SK-N-SH (cell line): ENCODE data around the gene LNPEP. TPM values are rescaled to one million over a fixed set of nuclear protein-coding genes. Genes with fewer than 3 reads are reported as not detected.

ENCODE experiments used
- CTCF ChIA-PET: fragments of 300-600, 350-600 bp; formaldehyde crosslinking; extraction: SDS; loops from one replicate; lab custom pipeline; 2021; lab: Yijun Ruan, JAX
- POLR2A ChIA-PET: fragments of 350-600 bp; sonication (Branson Sonifier 250); formaldehyde crosslinking; extraction: SDS; loops from one replicate; lab custom pipeline; 2020; ENCODE audit warnings: antibody characterized with exemption, inconsistent platforms; lab: Yijun Ruan, JAX
- DNase-seq: peaks from one replicate; pipeline ENCODE4 v3.0.0; 2012
- H2AFZ ChIP-seq: fragments of 200-600 bp; sonication (generic); 2 replicates; pipeline ENCODE4 v1.8.1; 2016; ENCODE audit warnings: antibody characterized with exemption, mild to moderate bottlenecking, low read depth
- H3F3A ChIP-seq: fragments of 200-600 bp; sonication (generic); replicated peaks from 2 replicates; pipeline ENCODE3; 2016; ENCODE audit warnings: antibody characterized with exemption, mild to moderate bottlenecking; ENCODE audit not compliant: insufficient read depth
- H3K27ac ChIP-seq, 2 experiments: fragments of 200-500 bp in 1 of 2; fragments of 200-600 bp in 1 of 2; sonication (Bioruptor generic) in 1 of 2; sonication (generic), shearing (Covaris generic) in 1 of 2; 2 replicates each; pipeline versions ENCODE4 v1.5.1 to v1.6.1; 2014 to 2016; ENCODE audit warnings: low read depth in 2 of 2, inconsistent platforms in 1 of 2, low read length in 1 of 2, mild to moderate bottlenecking in 1 of 2, mixed read lengths in 1 of 2
- H3K27me3 ChIP-seq: fragments of 200-600 bp; sonication (generic), shearing (Covaris generic); 2 replicates; pipeline ENCODE4 v1.6.1; 2016; ENCODE audit warnings: mixed run types; ENCODE audit not compliant: insufficient read depth
- H3K36me3 ChIP-seq, 2 experiments: fragments of 200-500 bp in 1 of 2; fragments of 200-600 bp in 1 of 2; sonication (Bioruptor generic) in 1 of 2; sonication (generic) in 1 of 2; replicated peaks in 1 of 2; 2 replicates each; pipeline versions ENCODE3 to v1.5.1; 2014 to 2016; ENCODE audit warnings: low read length in 1 of 2, mild to moderate bottlenecking in 1 of 2; ENCODE audit not compliant: insufficient read depth in 2 of 2, control insufficient read depth in 1 of 2
- H3K4me1 ChIP-seq, 2 experiments: fragments of 200-500 bp in 1 of 2; fragments of 200-600 bp in 1 of 2; sonication (Bioruptor generic) in 1 of 2; sonication (generic), shearing (Covaris generic) in 1 of 2; 2 replicates each; pipeline versions ENCODE4 v1.5.1 to v1.6.1; 2014 to 2016; ENCODE audit warnings: low read depth in 1 of 2, low read length in 1 of 2, mixed run types in 1 of 2; ENCODE audit not compliant: insufficient read depth in 2 of 2, control insufficient read depth in 1 of 2
- H3K4me2 ChIP-seq: fragments of 200-600 bp; sonication (generic), shearing (Covaris generic); 2 replicates; pipeline ENCODE4 v1.6.1; 2017; ENCODE audit warnings: mixed run types
- H3K4me3 ChIP-seq, 2 experiments: fragments of 200-500 bp in 1 of 2; fragments of 200-600 bp in 1 of 2; sonication (Bioruptor generic) in 1 of 2; sonication (generic), shearing (Covaris generic) in 1 of 2; 2 replicates each; pipeline versions ENCODE4 v1.5.1 to v1.8.1; 2014 to 2016; ENCODE audit warnings: low read depth in 2 of 2, inconsistent platforms in 1 of 2, low read length in 1 of 2, mild to moderate bottlenecking in 1 of 2, mixed read lengths in 1 of 2, moderate library complexity in 1 of 2
- H3K79me2 ChIP-seq: fragments of 200-600 bp; sonication (generic); 2 replicates; pipeline ENCODE4 v1.8.1; 2017; ENCODE audit warnings: mild to moderate bottlenecking; ENCODE audit not compliant: insufficient read depth
- H3K9ac ChIP-seq: fragments of 200-600 bp; sonication (generic); 2 replicates; pipeline ENCODE4 v1.6.1; 2017; ENCODE audit warnings: mixed run types
- H3K9me2 ChIP-seq: fragments of 200-600 bp; sonication (generic); 2 replicates; pipeline ENCODE4 v1.6.1; 2017; ENCODE audit warnings: mixed run types
- H3K9me3 ChIP-seq: fragments of 200-600 bp; sonication (generic); 2 replicates; pipeline ENCODE4 v1.6.1; 2017; ENCODE audit warnings: mixed run types, mild to moderate bottlenecking, moderate library complexity
- H4K20me1 ChIP-seq: fragments of 200-600 bp; sonication (generic); 2 replicates; pipeline ENCODE4 v1.6.1; 2017; ENCODE audit warnings: mild to moderate bottlenecking, mixed run types; ENCODE audit not compliant: insufficient read depth
- CHD2 ChIP-seq: fragments of 150-350 bp; IDR thresholded peaks from 2 replicates; pipeline ENCODE4 v1.6.1; 2018; ENCODE audit warnings: low read length; ENCODE audit not compliant: partially characterized antibody
- EP300 ChIP-seq, 2 experiments: IDR thresholded peaks; 2 replicates each; pipeline versions ENCODE4 v1.4.0 to v1.6.1; 2012; ENCODE audit warnings: borderline replicate concordance in 1 of 2, low read depth in 1 of 2, low read length in 1 of 2
- FOSL2 ChIP-seq: IDR thresholded peaks from 2 replicates; pipeline ENCODE4 v1.4.0; 2012; ENCODE audit warnings: low read depth, mild to moderate bottlenecking, moderate library complexity, borderline replicate concordance
- FOXJ3 ChIP-seq: sonication (generic); formaldehyde crosslinking; IDR thresholded peaks from 2 replicates; pipeline ENCODE4 v1.5.1; 2020; ENCODE audit warnings: mild to moderate bottlenecking, missing genetic modification reagents
- IRF3 ChIP-seq: fragments of 150-350 bp; IDR thresholded peaks from 2 replicates; pipeline ENCODE4 v1.6.1; 2016; ENCODE audit warnings: mild to moderate bottlenecking, low read depth, low read length
- JUND ChIP-seq: IDR thresholded peaks from 2 replicates; pipeline ENCODE4 v1.4.0; 2012
- MEF2A ChIP-seq: IDR thresholded peaks from 2 replicates; pipeline ENCODE4 v1.4.0; 2012; ENCODE audit warnings: low read depth, borderline replicate concordance
- MXI1 ChIP-seq: IDR thresholded peaks from 2 replicates; pipeline ENCODE4 v1.6.1; 2012; ENCODE audit warnings: mild to moderate bottlenecking, low read depth, low read length, improper control_type of control experiment
- NFIC ChIP-seq: IDR thresholded peaks from 2 replicates; pipeline ENCODE4 v1.4.0; 2012; ENCODE audit warnings: borderline replicate concordance
- NRF1 ChIP-seq: IDR thresholded peaks from 2 replicates; pipeline ENCODE4 v1.6.1; 2012; ENCODE audit warnings: low read depth, mild to moderate bottlenecking, low read length
- PBX3 ChIP-seq: IDR thresholded peaks from 2 replicates; pipeline ENCODE4; 2012
- RCOR1 ChIP-seq: fragments of 150-350 bp; IDR thresholded peaks from 2 replicates; pipeline ENCODE4 v1.6.1; 2017; ENCODE audit warnings: antibody characterized with exemption, low read length
- SMC3 ChIP-seq: IDR thresholded peaks from 2 replicates; pipeline ENCODE4 v1.6.1; 2012; ENCODE audit warnings: low read depth, low read length, improper control_type of control experiment
- TAF1 ChIP-seq: IDR thresholded peaks from 2 replicates; pipeline ENCODE4 v1.6.1; 2012; ENCODE audit warnings: low read depth, mild to moderate bottlenecking, low read length, moderate library complexity, borderline replicate concordance
- TEAD4 ChIP-seq: IDR thresholded peaks from 2 replicates; pipeline ENCODE4 v1.4.0; 2012; ENCODE audit warnings: mild to moderate bottlenecking, borderline replicate concordance; ENCODE audit not compliant: insufficient read depth
- USF1 ChIP-seq: IDR thresholded peaks from 2 replicates; pipeline ENCODE4 v1.4.0; 2012; ENCODE audit warnings: low read depth, borderline replicate concordance
- USF2 ChIP-seq: fragments of 150-350 bp; IDR thresholded peaks from 2 replicates; pipeline ENCODE4 v1.6.1; 2017; ENCODE audit warnings: antibody characterized with exemption, low read length, low read depth, borderline replicate concordance
- YY1 ChIP-seq: IDR thresholded peaks from 2 replicates; pipeline ENCODE4 v1.4.0; 2012; ENCODE audit warnings: low read depth, mild to moderate bottlenecking
- ZBTB33 ChIP-seq: IDR thresholded peaks from 2 replicates; pipeline ENCODE4 v1.4.0; 2012; ENCODE audit warnings: low read depth, borderline replicate concordance
- WGBS: methylation state at CpG from one replicate; pipeline ENCODE4 v1.1.6; 2017; ENCODE audit warnings: low lambda C conversion rate; 5-methylcytosine and 5-hydroxymethylcytosine counted together
- polyA plus RNA-seq, 3 experiments: library from polyadenylated mRNA; depleted of rRNA; stranded (reverse); fragments of >200 nt; gene quantifications; 2 replicates each; pipeline ENCODE4 v1.2.3, GENCODE V29; 2012

LNPEP gene
- polyA plus RNA-seq, 1 of the 3 experiments (the other 2 are of a cell fraction), result 4.3 TPM

GRCh38 chr5:96946381-96946780 lies 10.5 kb downstream of the LNPEP start:
- Histone ChIP-seq H3K27me3 (no peaks in the 10 kb centered on the region), H2AFZ (no peak overlapping the region), H3K4me1 (peaks cover 0 to 23% of the 10 kb centered on the region in 2 experiments; a peak in 2 of 4 replicates), H3K9me2 (no peaks in the 10 kb centered on the region), H3K4me3 (no peak overlapping the region), H3K4me2 (no peak overlapping the region), H4K20me1 (peaks cover 5% of the 10 kb centered on the region; the same call in 1 of the 2 replicates), H3K9me3 (no peaks in the 10 kb centered on the region), H3K27ac (no peak overlapping the region), H3F3A (peaks cover 28% of the 10 kb centered on the region), H3K9ac (no peak overlapping the region), H3K79me2 (peaks cover 83% of the 10 kb centered on the region), H3K36me3 (no peaks in the 10 kb centered on the region)
- no peak for TF ChIP-seq JUND
- TF ChIP-seq SMC3, result no peak
- 0 out of 2 replicates have a peak, but pooled peaks have one; percentile 6 for TF ChIP-seq PBX3
- TF ChIP-seq TAF1, result no peak
- DNase-seq, result no peak
- ChIA-PET CTCF (interaction anchor here (0.6 to 0.9 kb wide), 2 partner anchors 9 to 21 kb away, joined by 3 read pairs; no protein-coding TSS in a partner anchor), POLR2A (interaction anchor here (0.6 kb wide), 1 partner anchor 13 kb away, joined by 3 read pairs; no protein-coding TSS in a partner anchor)
- WGBS, result 54% methylated on average over 3 of the region's 3 CpGs

- H3K4me1 ChIP-seq, result peaks cover 2 to 4% of the 10 kb centered on the region in 2 experiments; a peak in 3 of 4 replicates
- H3K9me3 ChIP-seq, result no peaks in the 10 kb centered on the region
- WGBS, result 98% methylated on average over 3 of the region's 3 CpGs
- ChIA-PET POLR2A (no interaction called here), CTCF (interaction anchor here (2.3 kb wide), 1 partner anchor 200 kb away, joined by 5 read pairs; no protein-coding TSS in a partner anchor)
- no peak overlapping the region for H3K27ac ChIP-seq
- H3K36me3 ChIP-seq, result no peaks in the 10 kb centered on the region
- H2AFZ ChIP-seq, result no peak overlapping the region
- no peak overlapping the region for H3K4me3 ChIP-seq
- H4K20me1 ChIP-seq, result no peaks in the 10 kb centered on the region
- DNase-seq, result no peak
- H3F3A ChIP-seq, result peaks cover 10% of the 10 kb centered on the region
- H3K4me2 ChIP-seq, result no peak overlapping the region
- H3K9me2 ChIP-seq, result no peaks in the 10 kb centered on the region
- H3K27me3 ChIP-seq, result no peaks in the 10 kb centered on the region
- peaks cover 69% of the 10 kb centered on the region for H3K79me2 ChIP-seq
- H3K9ac ChIP-seq, result no peak overlapping the region
- TF ChIP-seq NFIC (no peak), PBX3 (no peak), TEAD4 (no peak), USF2 (no peak), FOXJ3 (CRISPR knock-in tag) (no peak), EP300 (IDR thresholded peaks at IDR 0.05; ENCODE audit: borderline replicate concordance in 1 of 2, low read depth in 1 of 2, low read length in 1 of 2) (no peak), FOSL2 (no peak), MEF2A (no peak), RCOR1 (no peak), NRF1 (no peak), IRF3 (no peak), ZBTB33 (no peak), YY1 (no peak), JUND (no peak), USF1 (no peak), MXI1 (no peak), CHD2 (no peak)
Observed at GRCh38 chr5:96952118-96952750, 16.4 kb downstream of the LNPEP start.
